Upper lobe of left lung (tissue), 6 donors: Measurements from ENCODE around the gene ELK3. TPM values are rescaled to one million over a fixed set of nuclear protein-coding genes. Genes with fewer than 3 reads are reported as not detected.

Source experiments
- ATAC-seq, 2 donors: fragments of 200-7000 bp; cut with Tn5 transposase; one replicate each; pipeline ENCODE4 v1.9.1; 2022; ENCODE audit warnings: mild to moderate bottlenecking in 2 of 2, moderate library complexity in 2 of 2; ENCODE audit not compliant: low FRiP score in 2 of 2
- DNase-seq, 2 donors: peaks; one replicate each; pipeline ENCODE4 v3.0.0-alpha.2; 2019 to 2020
- H3K27ac ChIP-seq, 4 donors: fragments of 200-600 bp; sonication (generic); one replicate each; pipeline ENCODE4 v1.5.1; 2016 to 2019
- H3K27me3 ChIP-seq, 4 donors: fragments of 200-600 bp; sonication (generic); one replicate each; pipeline ENCODE4 v1.5.1; 2017 to 2019
- H3K36me3 ChIP-seq, 4 donors: fragments of 200-600 bp; sonication (generic); one replicate each; pipeline ENCODE4 v1.5.1; 2016 to 2019
- H3K4me1 ChIP-seq, 4 donors: fragments of 200-600 bp; sonication (generic); one replicate each; pipeline ENCODE4 v1.5.1; 2018 to 2019
- H3K4me3 ChIP-seq, 4 donors: fragments of 200-600 bp; sonication (generic); one replicate each; pipeline ENCODE4 v1.5.1; 2017 to 2019; ENCODE audit warnings: mild to moderate bottlenecking in 2 of 4, moderate library complexity in 1 of 4
- H3K9me3 ChIP-seq, 4 donors: fragments of 200-600 bp; sonication (generic); one replicate each; pipeline ENCODE4 v1.5.1; 2018 to 2019
- EP300 ChIP-seq, 4 donors: sonication (generic); formaldehyde crosslinking; IDR thresholded peaks; one replicate each; pipeline ENCODE4 v1.5.1; 2017; ENCODE audit warnings: antibody characterized with exemption in 4 of 4, control low read depth in 2 of 4
- POLR2A ChIP-seq, 4 donors: fragments of 450-650 bp; IDR thresholded peaks; one replicate each; pipeline ENCODE4 v1.5.1; 2016 to 2017; ENCODE audit warnings: antibody characterized with exemption in 4 of 4, mild to moderate bottlenecking in 2 of 4
- POLR2AphosphoS5 ChIP-seq, 2 donors: sonication (generic); formaldehyde crosslinking; IDR thresholded peaks; one replicate each; pipeline ENCODE4 v1.5.1; 2017; ENCODE audit warnings: antibody characterized with exemption in 2 of 2
- WGBS, 2 donors: methylation state at CpG; one replicate each; pipeline ENCODE4 v1.1.5; 2017 to 2018; 5-methylcytosine and 5-hydroxymethylcytosine counted together
- total RNA-seq, 6 donors: library from RNA; depleted of rRNA in 4 of 6; stranded (reverse); fragments of >200 nt in 4 of 6; gene quantifications; one replicate each; pipeline versions ENCODE4 v1.1.0 to v1.2.1, GENCODE V29; 2016 to 2021
- TF ChIP-seq, protein P1 (sequence below), 6 experiments: fragments of 450-650 bp in 4 of 6; fragments of 200-600 bp in 2 of 6; sonication (generic) in 2 of 6; IDR thresholded peaks; one replicate each; pipeline ENCODE4 v1.5.1; 2016 to 2019; ENCODE audit warnings: antibody characterized with exemption in 6 of 6
- donor health status: DM: no; HTN: no; CAD: no; lungs with moderate emphysema.
- donor health status: DM: no; HTN: yes; CAD: no; lungs with severe emphysema.

The ELK3 gene
- total RNA-seq, 6 donors from 2014 or later = 7.3 to 38.4 (median 22.1) TPM

DNA sequence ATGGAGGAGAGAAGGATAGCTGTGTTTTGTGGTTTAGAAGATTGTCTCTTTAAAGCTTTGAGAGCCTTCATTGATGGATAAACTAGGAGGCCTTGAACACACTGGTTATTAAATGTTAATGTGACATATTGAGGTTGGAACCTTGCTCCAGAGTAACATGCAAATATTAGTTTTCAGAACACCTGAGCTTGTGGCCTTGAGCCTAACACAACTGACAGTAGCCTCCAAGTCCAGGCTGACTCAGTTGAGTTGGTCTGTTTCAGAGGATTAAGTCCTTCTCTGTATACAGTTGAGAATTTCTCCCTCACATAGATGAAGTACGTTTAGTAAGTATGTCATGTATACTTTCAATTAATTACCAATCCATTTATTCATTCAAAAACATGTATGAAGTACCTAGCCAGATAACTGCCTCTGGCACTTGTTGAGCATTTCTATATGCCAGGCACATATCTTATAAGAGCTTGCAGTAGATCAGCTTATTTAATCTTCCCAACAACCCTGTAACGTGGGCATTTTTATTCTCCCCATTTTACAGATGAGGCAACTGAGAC is 63.5 kb downstream of the ELK3 start:
- no peak overlapping the region for H3K4me3 ChIP-seq
- 69 to 76% methylated on average over 2 of the region's 2 CpGs for WGBS, 2 donors
- peaks cover 10 to 30% (median 22%) of the 10 kb centered on the region in 4 donors for H3K4me1 ChIP-seq
- H3K27me3 ChIP-seq = no peaks in the 10 kb centered on the region
- DNase-seq (no peak), ATAC-seq (no peak)
- no peak for TF ChIP-seq POLR2A (IDR thresholded peaks at IDR 0.05)
- TF ChIP-seq EP300 (IDR thresholded peaks at IDR 0.05) = no peak
- TF ChIP-seq POLR2AphosphoS5 (IDR thresholded peaks at IDR 0.05) = no peak
- TF ChIP-seq, protein P1, sequence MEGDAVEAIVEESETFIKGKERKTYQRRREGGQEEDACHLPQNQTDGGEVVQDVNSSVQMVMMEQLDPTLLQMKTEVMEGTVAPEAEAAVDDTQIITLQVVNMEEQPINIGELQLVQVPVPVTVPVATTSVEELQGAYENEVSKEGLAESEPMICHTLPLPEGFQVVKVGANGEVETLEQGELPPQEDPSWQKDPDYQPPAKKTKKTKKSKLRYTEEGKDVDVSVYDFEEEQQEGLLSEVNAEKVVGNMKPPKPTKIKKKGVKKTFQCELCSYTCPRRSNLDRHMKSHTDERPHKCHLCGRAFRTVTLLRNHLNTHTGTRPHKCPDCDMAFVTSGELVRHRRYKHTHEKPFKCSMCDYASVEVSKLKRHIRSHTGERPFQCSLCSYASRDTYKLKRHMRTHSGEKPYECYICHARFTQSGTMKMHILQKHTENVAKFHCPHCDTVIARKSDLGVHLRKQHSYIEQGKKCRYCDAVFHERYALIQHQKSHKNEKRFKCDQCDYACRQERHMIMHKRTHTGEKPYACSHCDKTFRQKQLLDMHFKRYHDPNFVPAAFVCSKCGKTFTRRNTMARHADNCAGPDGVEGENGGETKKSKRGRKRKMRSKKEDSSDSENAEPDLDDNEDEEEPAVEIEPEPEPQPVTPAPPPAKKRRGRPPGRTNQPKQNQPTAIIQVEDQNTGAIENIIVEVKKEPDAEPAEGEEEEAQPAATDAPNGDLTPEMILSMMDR (IDR thresholded peaks at IDR 0.05) = no peak
- peak overlapping the region in 2 of 4 donors; percentile 3 to 66 for H3K27ac ChIP-seq
- H3K9me3 ChIP-seq = no peaks in the 10 kb centered on the region
- peaks cover 0 to 32% (median 2%) of the 10 kb centered on the region in 4 donors for H3K36me3 ChIP-seq

DNA sequence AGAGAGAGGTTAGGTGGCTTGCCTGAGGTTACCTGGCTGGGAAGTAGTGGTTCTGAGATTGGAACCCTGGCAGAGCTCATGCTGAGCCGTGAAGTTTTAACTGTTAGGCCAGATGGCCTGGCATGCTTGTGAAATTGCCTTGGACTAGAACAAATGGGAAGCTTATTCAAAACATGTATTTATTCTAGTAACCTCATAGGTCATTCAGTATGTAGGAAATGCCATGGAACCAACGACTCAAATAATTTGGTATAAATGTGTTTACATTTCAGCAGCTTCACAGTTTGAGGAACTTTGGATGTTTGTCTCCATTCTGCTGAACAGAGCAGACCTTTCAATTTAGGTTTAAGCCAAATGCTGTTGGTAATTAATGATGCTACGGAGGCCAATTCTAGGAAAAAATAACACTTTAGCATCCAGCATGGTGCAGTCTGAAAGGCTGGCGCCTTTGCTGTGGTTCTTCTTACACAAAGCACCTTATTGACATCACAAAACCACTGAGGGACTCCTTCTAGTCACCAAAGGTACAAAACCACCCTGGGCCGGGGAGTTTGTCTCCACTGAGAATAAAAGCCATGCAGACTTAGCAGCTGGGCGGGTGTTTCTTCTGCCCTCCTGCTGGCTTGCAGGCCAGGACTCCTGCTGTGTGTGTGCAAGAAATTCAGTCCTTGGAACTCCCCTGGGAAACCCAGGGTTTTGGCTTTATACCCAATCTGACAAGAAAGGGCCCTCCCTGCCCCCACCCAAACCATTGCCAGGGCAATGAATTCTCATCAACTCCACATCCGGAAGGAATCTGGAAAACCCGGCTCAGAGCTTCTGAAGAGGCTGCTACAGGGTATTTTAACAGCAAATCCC is 64.2 kb downstream of the ELK3 start:
- no peaks in the 10 kb centered on the region for H3K9me3 ChIP-seq
- ATAC-seq = peak in 1 of 2 donors; percentile 12
- no peaks in the 10 kb centered on the region for H3K27me3 ChIP-seq
- peak overlapping the region in 2 of 4 donors; percentile 3 to 66 for H3K27ac ChIP-seq
- H3K36me3 ChIP-seq = peaks cover 0 to 32% (median 2%) of the 10 kb centered on the region in 4 donors
- 36 to 48% methylated on average over 7 to 8 of the region's 8 CpGs for WGBS, 2 donors
- no peak overlapping the region for H3K4me3 ChIP-seq
- no peak for DNase-seq
- H3K4me1 ChIP-seq = peaks cover 13 to 35% (median 26%) of the 10 kb centered on the region in 4 donors
- TF ChIP-seq EP300 (IDR thresholded peaks at IDR 0.05) (no peak), POLR2AphosphoS5 (IDR thresholded peaks at IDR 0.05) (no peak)
- TF ChIP-seq, protein P1 (IDR thresholded peaks at IDR 0.05) = no peak

DNA sequence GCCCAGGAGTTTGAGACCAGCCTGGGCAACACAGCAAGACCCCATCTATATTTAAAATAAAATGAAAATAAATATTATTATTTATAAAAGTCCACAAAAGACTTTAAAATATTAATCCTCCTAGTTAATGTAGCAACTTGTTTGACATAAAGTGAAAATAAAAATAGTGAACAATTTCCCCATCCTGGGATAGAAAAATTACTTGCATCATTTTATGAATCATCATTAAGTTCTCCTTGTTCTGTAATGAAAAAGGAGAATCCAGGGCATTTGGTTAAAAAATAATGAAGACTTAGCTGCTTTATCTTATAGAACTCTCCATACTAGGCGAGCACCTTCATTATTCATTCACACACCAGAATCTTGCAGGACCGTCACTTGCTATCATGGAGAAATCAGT is 66.1 kb downstream of the ELK3 start:
- H3K27me3 ChIP-seq = no peaks in the 10 kb centered on the region
- peaks cover 16 to 29% (median 17%) of the 10 kb centered on the region in 4 donors for H3K4me1 ChIP-seq
- DNase-seq = no peak
- no peak for TF ChIP-seq POLR2A (IDR thresholded peaks at IDR 0.05)
- no peak for TF ChIP-seq EP300 (IDR thresholded peaks at IDR 0.05)
- TF ChIP-seq, protein P1 (IDR thresholded peaks at IDR 0.05) = no peak
- TF ChIP-seq POLR2AphosphoS5 (IDR thresholded peaks at IDR 0.05) = no peak
- no peak for ATAC-seq
- peaks cover 0 to 40% (median 2%) of the 10 kb centered on the region in 4 donors for H3K36me3 ChIP-seq
- WGBS, 2 donors = 96 to 97% methylated on average over 2 of the region's 2 CpGs
- no peaks in the 10 kb centered on the region for H3K9me3 ChIP-seq
- H3K4me3 ChIP-seq = no peak overlapping the region
- peak overlapping the region in 1 of 4 donors; percentile 7 for H3K27ac ChIP-seq

DNA sequence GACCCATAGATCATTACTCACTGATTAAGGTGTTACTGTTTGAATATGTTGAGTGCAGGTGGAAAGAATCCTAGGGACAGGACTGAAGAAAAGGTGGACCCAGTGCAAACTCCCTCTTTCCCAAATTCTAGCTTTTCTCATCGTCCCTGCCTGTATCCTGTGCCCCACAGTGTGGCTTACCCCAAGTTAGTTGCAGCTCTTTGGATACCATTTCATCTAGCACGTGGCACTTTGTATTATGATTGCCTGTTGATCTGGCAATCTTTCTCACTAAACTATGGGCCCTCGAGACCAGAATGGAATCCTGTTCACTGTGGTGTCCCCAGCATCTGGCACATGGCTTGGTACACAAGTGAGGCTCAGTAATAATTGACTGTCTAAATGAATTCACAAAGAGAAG is 66.5 kb downstream of the ELK3 start:
- DNase-seq (no peak), ATAC-seq (no peak)
- no peak overlapping the region for H3K4me3 ChIP-seq
- H3K9me3 ChIP-seq = no peaks in the 10 kb centered on the region
- H3K4me1 ChIP-seq = peaks cover 13 to 25% (median 15%) of the 10 kb centered on the region in 4 donors
- no peaks in the 10 kb centered on the region for H3K27me3 ChIP-seq
- peak overlapping the region in 2 of 4 donors; percentile 5 to 7 for H3K27ac ChIP-seq
- TF ChIP-seq EP300 (IDR thresholded peaks at IDR 0.05) = no peak
- no peak for TF ChIP-seq POLR2A (IDR thresholded peaks at IDR 0.05)
- TF ChIP-seq, protein P1 (IDR thresholded peaks at IDR 0.05) = no peak
- TF ChIP-seq POLR2AphosphoS5 (IDR thresholded peaks at IDR 0.05) = no peak
- H3K36me3 ChIP-seq = peaks cover 0 to 44% (median 2%) of the 10 kb centered on the region in 4 donors
- WGBS, 2 donors = 88 to 97% methylated on average over 3 of the region's 3 CpGs
